GM06990 (cell line): ENCODE results near the gene FKBP2.

Source experiments
- DNase-seq: peaks from one replicate; pipeline ENCODE4 v3.0.0-alpha.2; 2011; ENCODE audit not compliant: insufficient read length; ENCODE audit errors: extremely low read depth
- H3K27me3 ChIP-seq: replicated peaks from 2 replicates; pipeline ENCODE4 v1.6.0; 2011; ENCODE audit warnings: low read length; ENCODE audit not compliant: control insufficient read depth, insufficient read depth
- H3K36me3 ChIP-seq: 2 replicates; pipeline ENCODE4 v1.5.1; 2011; ENCODE audit warnings: low read length; ENCODE audit not compliant: control insufficient read depth, insufficient read depth
- H3K4me3 ChIP-seq: replicated peaks from 2 replicates; pipeline ENCODE4 v1.5.1; 2011; ENCODE audit warnings: low read depth, mild to moderate bottlenecking, control low read depth, low read length
- TF ChIP-seq, protein P1 (sequence below): IDR thresholded peaks from 2 replicates; pipeline ENCODE4 v1.5.1; 2011; ENCODE audit warnings: low read length, control low read depth, mild to moderate bottlenecking, inconsistent platforms; ENCODE audit not compliant: insufficient read depth, poor library complexity, severe bottlenecking

FKBP2 gene

DNA sequence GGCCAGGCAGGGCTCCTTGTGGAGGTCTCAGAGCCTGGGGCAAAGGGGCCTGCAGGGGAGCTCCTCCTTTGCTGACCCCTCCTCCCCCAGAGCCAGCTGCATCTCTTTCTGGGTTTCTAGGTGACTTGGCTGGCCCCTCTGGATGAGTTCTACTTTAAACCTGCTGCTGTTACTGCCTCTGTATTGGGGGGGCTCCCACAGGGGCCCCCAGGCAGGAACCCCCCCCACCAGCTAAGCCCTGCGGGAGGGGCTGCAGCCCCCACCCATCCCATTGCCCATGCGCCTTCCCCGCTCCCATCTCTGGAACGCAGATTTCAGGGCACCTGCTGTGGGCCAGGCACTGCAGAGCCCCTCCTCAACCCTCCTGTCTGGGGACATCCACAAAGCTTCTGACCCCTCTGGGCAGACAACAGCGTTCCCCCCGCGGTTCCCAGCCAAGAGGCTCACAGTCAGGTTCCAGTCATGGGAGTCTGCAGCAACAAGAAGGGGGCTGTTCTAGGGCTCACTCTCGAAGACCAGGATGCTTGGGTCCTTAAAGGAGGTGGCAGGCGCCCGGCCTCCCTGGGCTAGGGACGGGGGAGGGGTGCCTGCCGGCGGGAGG lies 9.6 kb downstream of the FKBP2 start:
- H3K4me3 ChIP-seq = peak overlapping the region; percentile 59
- DNase-seq = no peak
- H3K36me3 ChIP-seq = peaks cover 1% of the 10 kb centered on the region; the same call in 1 of the 2 replicates
- no peaks in the 10 kb centered on the region for H3K27me3 ChIP-seq
- TF ChIP-seq, protein P1, sequence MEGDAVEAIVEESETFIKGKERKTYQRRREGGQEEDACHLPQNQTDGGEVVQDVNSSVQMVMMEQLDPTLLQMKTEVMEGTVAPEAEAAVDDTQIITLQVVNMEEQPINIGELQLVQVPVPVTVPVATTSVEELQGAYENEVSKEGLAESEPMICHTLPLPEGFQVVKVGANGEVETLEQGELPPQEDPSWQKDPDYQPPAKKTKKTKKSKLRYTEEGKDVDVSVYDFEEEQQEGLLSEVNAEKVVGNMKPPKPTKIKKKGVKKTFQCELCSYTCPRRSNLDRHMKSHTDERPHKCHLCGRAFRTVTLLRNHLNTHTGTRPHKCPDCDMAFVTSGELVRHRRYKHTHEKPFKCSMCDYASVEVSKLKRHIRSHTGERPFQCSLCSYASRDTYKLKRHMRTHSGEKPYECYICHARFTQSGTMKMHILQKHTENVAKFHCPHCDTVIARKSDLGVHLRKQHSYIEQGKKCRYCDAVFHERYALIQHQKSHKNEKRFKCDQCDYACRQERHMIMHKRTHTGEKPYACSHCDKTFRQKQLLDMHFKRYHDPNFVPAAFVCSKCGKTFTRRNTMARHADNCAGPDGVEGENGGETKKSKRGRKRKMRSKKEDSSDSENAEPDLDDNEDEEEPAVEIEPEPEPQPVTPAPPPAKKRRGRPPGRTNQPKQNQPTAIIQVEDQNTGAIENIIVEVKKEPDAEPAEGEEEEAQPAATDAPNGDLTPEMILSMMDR = no peak

DNA sequence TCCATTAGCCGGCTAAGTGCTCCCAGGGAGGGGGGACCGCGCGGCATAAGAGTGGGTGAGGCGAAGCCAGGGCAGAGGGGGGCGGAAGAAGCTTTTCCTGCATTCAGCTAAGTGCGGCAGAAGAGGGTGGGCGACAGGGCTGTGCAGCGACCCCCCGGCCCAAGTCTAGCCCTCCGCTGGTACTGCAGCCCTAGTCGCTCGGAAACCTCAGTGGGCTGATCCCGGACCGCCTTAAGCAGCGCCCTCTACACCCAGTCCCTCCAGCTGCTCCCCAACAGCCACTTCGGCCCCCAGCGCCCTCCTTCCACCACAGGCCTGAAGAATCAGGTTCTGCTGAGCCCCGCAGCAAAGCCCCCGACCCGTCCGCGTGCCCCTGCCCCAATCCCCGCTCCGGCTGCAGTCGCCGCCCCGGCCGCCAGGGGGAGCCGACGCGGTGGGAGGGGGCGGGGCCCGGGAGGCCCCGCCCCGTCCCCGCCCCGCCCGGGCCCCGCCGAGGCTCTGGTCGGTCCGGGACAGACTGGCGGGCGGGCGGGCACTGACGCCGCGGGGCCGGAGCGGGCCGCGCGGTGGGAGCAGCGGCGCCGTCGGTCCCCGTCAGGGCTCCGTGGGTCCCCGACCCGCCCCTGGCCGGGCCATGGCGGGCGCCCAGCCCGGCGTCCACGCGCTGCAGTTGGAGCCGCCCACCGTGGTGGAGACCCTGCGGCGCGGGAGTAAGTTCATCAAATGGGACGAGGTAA lies 10.3 kb downstream of the FKBP2 start, which contains the start of gene PLCB3:
Gene PLCB3 (plus strand): TSS at position 515 of the 737 bp plus-strand sequence. CDS start 120 bp downstream, at position 635.
- Histone ChIP-seq H3K36me3 (peaks cover 4% of the 10 kb centered on the region), H3K27me3 (no peaks in the 10 kb centered on the region), H3K4me3 (peak within 1 kb of the TSS; percentile 71)
- peak; percentile 55 for DNase-seq
- TF ChIP-seq, protein P1 = peak; percentile 62

DNA sequence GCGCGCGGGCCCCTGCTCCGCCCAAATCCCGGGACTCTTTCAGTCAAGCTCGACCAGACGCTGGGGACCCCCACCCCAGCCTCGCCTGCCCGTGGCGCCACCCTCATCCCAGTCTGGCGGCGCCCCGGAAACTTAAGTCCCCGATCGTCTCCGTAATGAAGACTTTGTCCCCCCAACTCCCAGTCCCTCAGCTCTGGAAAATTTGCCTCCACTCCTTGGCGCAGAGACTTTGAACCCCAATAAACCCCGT lies 10.8 kb downstream of the FKBP2 start:
- DNase-seq = no peak
- peak overlapping the region; percentile 71 for H3K4me3 ChIP-seq
- peaks cover 7% of the 10 kb centered on the region for H3K36me3 ChIP-seq
- H3K27me3 ChIP-seq = no peaks in the 10 kb centered on the region
- TF ChIP-seq, protein P1 = no peak

DNA sequence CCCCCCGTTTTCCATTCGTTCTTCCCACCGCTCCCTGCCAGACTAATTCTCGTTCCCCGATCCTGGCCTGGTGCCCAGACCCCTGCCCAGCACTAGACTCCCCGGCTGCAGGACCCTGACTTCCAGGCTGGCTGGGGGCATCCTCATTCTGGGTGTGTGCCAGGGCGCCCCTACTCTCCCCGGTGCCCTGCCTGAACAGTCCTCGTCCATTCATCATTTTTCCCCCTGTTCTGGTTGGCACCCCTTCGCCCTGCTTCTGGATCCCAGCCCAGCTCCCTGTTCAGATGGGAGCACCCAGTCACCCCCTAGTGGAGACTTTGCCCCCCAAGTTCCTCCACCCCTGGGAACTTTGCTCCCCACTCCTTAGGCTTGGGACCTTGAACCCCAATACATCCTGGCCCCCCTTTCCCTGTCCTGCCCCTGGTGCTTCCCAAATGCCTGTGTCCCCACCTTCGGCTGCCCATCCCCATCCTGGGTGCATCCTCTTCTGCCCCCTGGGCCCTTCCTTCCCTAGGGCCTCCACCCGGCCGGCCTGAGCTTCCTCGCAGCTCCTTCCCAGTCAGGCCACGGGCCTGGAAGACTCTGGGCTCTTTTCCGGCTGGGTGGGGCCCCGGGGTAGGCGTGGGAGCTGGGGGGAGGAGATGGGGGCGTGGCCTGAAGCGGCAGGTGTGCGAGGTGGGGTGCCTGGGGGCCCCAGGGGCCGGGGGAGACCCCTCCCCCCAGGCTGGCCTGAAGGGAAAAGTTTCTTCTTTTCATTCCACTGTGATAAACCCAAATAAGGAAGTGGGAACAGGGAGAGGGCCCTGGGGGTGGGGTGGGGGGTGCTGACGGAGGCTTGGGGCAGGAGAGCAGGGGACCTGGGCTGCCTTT lies 11.3 kb downstream of the FKBP2 start:
- TF ChIP-seq, protein P1 = peak; percentile 52
- H3K4me3 ChIP-seq = peak overlapping the region; percentile 71
- DNase-seq = no peak

DNA sequence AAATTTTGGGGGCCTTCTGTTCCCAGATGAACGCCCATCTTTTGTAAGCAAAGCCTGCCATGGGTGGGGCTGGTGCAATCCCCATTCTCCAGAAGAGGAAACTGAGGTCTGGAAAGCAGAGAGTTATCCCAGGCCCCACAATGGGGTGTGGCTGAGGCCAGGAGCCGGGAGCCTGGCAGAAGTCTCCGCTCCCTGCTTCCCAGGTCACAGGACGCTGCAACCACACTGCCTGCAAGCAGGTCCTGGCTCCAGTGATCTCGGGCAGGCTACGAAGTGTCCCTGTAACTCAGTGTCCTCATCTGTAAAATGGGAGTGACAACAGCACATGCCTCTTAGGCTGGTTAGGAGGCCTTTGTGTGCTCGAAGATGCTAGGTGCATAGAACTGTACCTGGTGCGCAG lies 12.1 kb downstream of the FKBP2 start:
- no peak for DNase-seq
- Histone ChIP-seq H3K27me3 (no peaks in the 10 kb centered on the region), H3K36me3 (peaks cover 8% of the 10 kb centered on the region), H3K4me3 (no peak overlapping the region)
- TF ChIP-seq, protein P1 = no peak

More for the DNA sequence above, 11.3 kb downstream of the FKBP2 start:
- Histone ChIP-seq H3K27me3 (no peaks in the 10 kb centered on the region), H3K36me3 (peaks cover 8% of the 10 kb centered on the region)
